IPS-18c (cell line): ENCODE measurements around the gene RAB3B.
"Not testable (repeated sequence)": the region's sequence is repeated elsewhere in the genome, so short reads cannot be mapped to it uniquely, and the experiment has no call there.

ENCODE experiments used
- H3K4me3 ChIP-seq: 2 replicates; pipeline ENCODE4 v1.7.0; 2013; ENCODE audit warnings: low read depth, mild to moderate bottlenecking, low read length, moderate library complexity; ENCODE audit not compliant: insufficient read depth
- H3K9me3 ChIP-seq: one replicate; pipeline ENCODE4 v1.6.1; 2013; ENCODE audit warnings: mild to moderate bottlenecking, low read length, moderate library complexity; ENCODE audit not compliant: control insufficient read depth, insufficient read depth

Gene RAB3B

DNA sequence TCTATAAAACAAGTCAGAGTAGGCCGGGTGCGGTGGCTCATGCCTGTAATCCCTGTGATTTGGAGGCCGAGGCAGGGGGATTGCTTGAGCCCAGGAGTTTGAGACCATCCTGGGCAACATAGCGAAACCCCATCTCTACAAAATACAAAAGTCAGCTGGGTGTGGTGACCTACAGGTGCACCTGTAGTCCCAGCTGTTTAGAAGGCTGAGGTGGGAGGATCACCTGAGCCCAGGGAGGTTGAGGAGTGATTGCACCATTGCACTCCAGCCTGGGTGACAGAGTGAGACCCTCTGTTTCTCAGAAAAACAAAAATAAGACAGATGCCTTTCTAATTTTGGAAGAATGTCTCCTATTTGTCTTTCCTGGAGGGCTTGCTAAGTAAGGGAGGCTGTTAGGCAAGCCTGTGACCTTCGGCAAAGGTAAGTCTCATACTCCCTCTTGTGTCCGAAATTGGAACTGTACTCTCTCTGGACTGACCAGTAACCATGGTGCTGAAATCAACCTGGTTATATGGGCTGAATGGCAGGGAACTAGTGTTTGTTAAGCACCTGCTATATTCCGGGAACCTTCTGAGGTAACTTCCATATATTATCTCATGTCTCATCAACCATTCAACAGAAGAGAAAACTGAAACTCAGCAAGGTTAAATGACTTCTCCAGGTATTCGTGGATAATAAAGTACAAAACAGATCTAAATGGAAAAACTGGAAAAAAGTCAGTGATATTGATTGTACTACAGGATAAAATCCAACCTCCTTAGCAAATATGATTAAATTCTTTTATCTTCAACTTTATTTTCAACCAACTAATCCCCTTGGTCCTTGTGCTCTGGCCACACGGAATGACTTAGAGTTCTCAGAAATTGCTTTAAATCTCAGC, 11.8 kb upstream of the RAB3B start:
- Histone ChIP-seq H3K4me3 (no peak overlapping the region), H3K9me3 (no peaks in the 10 kb centered on the region)

DNA sequence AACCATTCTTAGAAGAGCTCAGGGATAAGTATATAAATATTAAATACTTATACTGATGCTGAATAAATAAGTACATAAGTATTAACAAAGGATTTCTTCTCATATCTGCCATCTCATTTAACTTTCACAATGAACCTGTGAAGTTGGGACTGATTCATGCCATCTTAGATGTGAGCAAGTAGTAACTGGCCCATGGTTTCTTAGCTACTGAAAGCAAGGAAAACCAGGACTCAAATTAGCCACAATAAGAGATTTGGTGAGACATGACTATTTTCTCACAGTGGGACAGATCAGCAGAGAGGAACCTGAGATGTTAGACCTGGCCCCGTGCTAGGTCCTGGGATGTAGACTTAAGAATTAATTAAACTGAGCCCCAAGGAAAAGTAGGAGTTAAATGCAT, 8.2 kb upstream of the RAB3B start:
- Histone ChIP-seq H3K9me3 (no peaks in the 10 kb centered on the region), H3K4me3 (no peak overlapping the region)

DNA sequence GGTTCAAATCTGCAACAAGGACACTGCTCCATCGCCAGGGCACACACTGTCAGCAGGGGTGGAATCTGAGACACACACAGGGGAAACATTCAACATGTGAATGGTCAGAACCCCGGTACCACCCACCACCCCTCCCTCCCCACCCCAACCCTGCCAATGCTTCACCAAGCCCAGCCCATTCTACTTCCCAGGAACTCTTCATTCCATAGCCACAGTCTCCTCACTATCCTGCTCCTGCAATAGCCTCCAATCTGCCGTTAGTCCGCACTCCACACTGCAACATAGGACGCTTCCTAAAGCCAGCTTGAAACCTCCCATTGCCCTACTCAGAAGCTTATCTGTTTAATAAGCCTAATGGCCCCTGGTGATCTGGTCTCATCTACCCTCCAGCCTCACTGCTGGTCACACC, 7.5 kb upstream of the RAB3B start:
- Histone ChIP-seq H3K9me3 (no peaks in the 10 kb centered on the region), H3K4me3 (no peak overlapping the region)

DNA sequence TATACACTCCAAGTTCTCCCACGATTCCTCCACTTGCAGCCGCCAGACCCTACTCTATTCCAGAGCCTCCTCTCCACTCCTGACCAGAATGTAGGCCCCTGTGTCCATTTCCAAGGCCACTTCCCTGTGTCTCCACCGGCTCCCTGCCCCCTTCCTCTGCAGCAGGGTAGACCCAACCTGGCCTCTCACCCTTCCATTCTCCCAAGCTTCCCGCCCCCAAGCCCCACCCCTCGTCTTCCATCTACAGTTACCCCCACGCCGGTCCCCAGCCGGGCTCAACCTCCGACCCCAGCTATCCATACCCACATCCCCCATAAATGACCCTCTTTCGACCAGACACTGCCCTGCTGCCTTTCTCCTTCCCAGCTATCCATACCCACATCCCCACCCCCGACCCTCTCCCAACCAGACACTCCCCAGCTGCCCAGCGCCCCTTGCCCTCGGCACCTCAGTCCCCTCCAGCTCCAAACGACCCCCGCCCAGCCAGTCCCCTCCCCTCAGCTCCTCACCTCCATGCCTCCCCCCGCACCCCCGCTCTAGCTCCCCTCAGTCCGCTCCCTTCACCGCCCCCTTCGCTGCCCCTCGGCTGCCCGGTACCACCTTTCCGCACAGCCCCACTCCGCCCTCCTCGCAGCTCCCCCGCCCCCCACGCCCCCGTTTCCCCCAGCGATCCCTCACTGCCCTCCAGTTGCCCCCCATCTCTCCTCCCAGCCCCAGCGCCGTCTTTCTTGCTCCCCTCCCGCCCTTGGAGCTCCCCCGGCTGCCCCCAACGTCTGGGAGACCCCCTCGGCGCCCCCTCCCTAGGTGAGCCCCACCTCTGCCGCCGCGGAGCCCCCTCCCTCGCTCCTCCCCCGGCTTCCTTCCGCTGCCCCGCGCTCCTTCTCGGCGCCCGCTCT, 670 bp downstream of the RAB3B start:
- H3K9me3 ChIP-seq = no peaks in the 10 kb centered on the region
- H3K4me3 ChIP-seq = peak overlapping the region; percentile 86

DNA sequence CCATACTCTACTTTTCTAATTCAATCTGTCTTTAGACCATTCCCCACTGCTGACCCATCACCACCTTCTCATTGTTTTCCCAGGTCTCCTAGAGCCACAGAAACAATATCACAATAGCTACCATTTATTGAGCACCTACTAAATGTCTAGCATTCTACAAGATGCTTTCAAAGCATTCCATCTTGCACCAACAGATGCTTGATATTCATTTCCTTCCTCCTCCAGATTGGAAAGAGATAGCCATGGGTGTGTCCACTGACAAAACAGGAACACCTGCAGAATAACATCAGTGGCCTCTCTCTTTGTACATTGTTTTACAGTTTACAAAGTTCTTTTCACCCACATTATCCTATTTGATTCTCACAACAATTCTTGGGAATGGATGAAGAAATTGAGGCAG, 2.2 kb downstream of the RAB3B start:
- H3K9me3 ChIP-seq = no peaks in the 10 kb centered on the region
- H3K4me3 ChIP-seq = no peak overlapping the region; the same call in 1 of the 2 replicates

DNA sequence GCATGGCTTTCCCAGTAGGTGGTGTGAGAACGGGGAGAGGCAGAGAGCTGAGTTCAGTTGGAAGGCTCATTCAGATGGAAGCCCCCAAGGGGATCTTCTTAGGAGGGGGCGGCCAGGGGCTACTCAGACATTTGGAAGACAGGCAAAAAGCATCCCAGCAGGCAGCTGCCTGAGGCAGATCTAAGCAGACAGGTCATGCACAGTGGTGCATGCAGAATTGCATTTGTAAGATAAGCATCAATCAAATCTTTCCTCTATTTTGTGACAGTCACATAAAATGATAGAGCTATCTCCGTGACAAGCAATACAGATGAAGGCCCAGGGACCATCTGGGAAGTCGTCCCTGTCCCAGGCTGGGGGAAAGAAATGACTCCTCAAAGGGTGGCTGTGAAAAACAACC, 3.8 kb downstream of the RAB3B start:
- Histone ChIP-seq H3K4me3 (no peak overlapping the region), H3K9me3 (no peaks in the 10 kb centered on the region)

DNA sequence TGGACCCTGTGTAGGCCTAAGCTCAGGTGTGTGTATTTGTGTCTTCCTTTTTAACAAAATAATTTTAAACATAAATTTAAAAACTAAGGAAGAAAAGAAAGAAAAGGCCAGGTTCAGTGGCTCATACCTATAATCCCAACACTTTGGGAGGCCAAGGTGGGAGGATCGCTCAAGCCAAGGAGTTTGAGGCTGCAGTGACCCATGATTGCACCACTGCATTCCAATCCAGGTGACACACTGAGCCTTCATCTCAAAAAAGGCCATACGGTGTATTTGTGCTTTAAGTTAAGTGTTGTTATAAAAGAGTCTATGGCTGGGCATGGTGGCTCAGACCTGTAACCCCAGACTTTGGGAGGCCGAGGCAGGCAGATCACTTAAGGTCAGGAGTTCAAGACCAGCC, 8.3 kb downstream of the RAB3B start:
- H3K4me3 ChIP-seq = no peak overlapping the region
- no peaks in the 10 kb centered on the region for H3K9me3 ChIP-seq

DNA sequence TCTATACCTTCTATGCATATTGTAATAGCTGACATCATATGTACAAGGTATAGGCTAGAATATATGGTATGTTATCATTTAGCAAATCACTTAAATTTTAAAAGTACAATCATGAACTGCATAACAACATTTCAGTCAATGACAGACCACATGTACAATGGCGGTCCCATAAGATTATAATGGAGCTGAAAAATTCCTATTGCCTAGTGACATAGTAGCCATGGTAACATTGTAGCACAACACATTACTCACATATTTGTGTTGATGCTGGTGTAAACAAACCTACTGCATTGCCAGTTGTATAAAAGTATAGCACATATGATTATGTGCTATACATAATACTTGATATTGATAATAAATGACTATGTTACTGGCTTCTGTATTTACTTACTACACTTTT, 8.9 kb downstream of the RAB3B start:
- H3K9me3 ChIP-seq = no peaks in the 10 kb centered on the region
- no peak overlapping the region for H3K4me3 ChIP-seq

DNA sequence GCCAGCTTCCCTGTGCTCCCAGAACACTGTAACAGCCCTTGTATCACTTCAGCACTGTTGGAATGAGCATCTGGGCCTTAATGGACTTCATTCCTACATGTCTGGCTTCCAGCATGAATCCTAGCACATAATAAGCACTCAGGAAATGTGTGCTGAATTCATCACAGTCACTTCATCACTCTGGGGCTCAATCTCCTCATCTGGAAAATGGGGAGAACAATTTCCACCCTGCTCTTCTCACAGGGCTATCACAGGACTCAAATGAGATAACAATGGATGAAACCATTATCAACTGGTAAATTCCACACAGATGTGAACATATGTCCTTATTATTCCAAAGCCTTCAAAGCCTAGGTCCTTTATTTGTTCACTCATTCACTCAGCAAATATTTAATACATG, 12.4 kb downstream of the RAB3B start:
- Histone ChIP-seq H3K4me3 (no peak overlapping the region), H3K9me3 (no peaks in the 10 kb centered on the region)

DNA sequence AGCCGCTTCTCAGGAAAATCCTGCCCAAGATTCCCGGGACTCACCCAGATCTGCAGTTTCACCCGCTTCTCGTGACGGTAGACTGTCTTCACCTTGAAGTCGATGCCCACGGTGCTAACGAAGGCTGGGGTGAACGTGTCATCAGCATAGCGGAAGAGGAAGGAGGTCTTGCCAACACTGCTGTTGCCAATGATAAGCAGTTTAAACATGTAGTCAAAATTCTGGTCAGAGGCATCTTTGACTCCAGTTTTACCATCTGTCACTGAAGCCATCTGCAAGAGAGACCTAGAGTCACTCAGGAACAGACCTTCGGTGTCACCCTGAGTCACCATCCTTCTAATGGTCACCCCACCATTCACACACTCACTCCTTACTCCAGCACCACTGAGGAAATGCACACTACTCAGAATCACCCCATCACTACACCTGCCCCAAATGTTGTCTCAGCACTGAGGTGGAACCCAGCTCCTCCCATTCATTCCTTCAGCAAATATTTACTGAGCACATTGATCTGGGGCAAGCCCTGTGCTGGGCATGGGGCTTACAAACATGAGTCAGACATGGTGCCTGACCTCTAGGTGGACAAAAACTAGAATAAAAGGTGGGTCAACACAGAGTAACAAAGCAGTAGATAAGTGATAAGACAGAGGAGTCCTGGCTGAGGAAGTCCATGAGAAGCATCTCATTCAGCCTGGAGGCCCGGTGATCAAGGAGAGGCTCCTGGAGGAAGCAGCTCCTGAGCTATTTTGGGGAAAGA, 13.5 kb downstream of the RAB3B start:
- Histone ChIP-seq H3K4me3 (no peak overlapping the region), H3K9me3 (no peaks in the 10 kb centered on the region)

DNA sequence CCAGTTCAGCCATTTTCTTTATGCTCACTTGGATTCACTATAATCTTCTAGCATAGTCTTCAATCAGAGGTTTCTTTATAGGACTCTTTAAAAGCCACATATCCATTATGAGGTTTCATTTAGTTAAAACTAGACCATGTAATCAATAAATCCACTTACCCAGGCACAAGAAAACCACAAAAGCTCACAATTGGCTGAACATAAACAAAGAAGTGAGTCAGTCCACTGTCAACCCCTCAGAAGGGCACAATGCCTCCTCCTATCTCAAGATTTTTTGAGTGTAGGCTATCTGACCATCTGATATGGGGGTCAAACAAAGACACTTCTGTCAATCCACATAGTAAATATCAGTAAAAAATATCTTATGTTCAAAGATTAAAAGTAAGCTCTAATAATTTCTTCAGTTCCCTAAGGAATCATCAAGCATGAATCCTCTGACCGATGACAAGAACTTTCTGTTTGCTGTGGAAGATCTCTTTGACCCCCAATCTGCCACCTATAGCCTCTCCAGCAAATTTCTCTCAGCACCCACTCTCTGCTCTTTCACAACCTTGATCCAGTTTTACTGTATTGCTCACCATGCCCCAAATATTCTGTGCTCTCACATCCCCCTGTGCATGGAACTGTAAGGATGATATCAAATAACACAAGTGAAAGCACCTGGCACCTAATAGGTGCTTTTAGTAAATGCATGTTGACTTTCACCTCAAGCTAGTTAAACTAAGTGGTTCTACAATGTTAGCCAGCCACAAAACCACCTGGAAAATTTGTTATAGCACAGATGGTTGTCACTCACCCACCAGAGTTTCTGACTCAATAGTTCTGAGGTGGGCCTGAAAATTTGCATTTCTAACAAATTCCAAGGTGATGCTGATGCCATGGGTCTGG, 16.7 kb downstream of the RAB3B start:
- H3K9me3 ChIP-seq = no peaks in the 10 kb centered on the region
- no peak overlapping the region for H3K4me3 ChIP-seq

DNA sequence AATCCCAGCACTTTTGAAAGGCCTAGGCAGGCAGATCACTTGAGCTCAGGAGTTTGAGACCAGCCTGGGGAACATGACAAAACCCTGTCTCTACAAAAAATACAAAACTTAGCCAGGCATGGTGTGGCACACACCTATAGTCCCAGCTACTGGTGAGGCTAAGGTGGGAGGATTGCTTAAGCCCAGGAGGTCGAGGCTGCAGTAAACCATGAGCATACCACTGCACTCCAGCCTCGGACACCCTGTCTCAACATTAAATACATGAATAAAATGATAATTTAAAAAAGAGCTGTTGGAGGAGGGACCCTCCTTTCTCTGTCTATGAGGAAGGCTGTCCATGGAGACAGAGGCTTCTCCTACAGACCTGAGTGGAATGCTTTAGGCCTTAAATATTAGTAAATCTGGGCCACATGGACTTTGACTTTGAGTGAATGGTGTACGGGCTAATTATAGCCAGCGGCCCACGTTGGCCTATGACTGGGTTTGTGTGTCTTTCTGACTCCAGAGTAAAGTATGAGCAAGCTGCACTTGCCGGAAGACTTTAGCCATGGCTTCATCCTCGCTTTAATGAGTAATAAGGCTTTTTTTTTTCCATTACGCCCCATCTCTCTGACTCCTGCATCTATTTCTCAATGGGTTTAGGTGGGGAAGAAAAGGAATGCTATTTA, 21.3 kb downstream of the RAB3B start:
- no peak overlapping the region for H3K4me3 ChIP-seq
- H3K9me3 ChIP-seq = no peaks in the 10 kb centered on the region

DNA sequence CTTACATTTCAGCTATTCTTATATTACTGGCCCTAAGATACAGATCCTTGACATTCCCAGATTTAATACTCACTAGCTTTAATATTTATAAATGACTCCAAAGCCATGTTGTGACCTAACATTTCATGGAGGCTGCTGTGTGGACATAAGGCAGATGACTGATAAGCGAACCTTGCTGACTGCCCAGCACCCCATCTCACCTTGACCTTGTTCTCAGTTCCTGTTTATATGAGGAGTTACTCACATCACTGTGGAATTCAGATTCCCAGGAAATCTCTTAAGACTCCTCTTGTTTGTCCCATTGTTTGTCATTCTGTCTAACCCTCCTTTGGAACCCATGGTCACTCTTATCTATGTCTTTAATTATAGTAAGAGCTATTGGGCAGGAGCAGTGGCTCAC, 21.9 kb downstream of the RAB3B start:
- Histone ChIP-seq H3K4me3 (no peak overlapping the region), H3K9me3 (no peaks in the 10 kb centered on the region)

DNA sequence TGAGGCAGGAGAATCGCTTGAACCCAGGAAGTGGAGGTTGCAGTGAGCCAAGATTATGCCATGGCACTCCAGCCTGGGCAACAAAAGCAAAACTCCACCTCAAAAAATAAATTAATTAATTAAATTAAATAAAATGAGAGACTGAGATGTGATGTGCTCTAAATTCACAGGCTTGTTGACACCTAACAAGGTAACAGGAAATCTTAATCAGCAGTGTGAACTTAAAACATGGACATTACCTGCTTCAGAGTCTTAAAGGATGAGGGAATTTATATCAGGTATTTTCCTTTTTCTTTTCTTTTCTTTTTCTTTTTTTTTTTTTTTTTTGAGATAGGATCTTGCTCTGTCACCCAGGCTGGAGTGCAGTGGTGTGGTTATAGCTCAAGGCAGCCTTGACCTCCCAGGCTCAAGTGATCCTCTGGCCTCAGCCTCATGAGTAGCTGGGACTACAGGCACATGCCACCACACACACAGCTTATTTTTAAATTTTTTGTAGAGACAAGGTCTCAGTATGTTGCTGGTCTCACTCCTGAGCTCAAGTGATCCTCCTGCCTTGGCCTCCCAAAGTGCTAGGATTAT, 23.2 kb downstream of the RAB3B start:
- H3K4me3 ChIP-seq, H3K9me3 ChIP-seq: not testable (repeated sequence)

DNA sequence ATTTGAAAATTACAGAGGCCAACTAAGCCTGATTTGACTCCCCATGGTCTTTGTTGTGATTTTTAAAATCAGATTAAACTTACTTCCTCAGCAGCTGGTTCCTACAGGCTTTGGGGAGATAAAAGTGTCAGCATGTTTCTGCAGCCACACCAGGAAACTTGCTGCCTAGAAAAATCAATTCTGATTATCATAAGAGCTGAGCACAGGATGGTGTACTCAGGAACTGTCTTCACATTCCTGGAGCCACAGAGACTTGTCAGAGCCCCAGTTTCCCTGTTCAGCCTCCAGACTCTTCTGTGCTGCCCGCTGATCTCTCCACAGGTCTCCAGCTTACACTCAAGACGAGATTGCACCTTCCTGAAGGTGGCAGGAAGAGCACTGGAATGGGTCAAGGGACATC, 23.9 kb downstream of the RAB3B start:
- H3K4me3 ChIP-seq = no peak overlapping the region

DNA sequence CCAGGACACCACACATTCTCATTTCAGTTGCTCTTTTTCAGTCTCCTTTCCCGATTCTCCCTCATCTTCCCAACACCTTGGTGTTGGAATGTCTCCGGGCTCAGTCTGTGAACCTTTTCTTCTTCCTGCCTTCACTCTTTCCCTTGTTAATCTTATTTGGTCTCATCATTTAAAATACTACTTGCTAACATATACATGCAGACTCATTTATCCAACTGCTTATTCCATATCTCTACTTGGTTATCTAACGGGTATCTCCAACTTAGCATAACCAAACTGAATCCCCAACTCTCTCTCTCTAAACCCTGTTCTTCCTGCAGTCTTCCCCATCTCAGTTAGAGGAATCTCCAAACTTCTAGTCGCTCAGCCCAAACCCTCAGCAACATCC, 26.2 kb downstream of the RAB3B start:
- Histone ChIP-seq H3K4me3 (no peak overlapping the region), H3K9me3 (no peaks in the 10 kb centered on the region)

More for the DNA sequence above, 23.9 kb downstream of the RAB3B start:
- no peaks in the 10 kb centered on the region for H3K9me3 ChIP-seq
